ENCODE results near the gene MTA1.

The MTA1 gene

GRCh38 chr14:105387530-105387922 is 32.1 kb upstream of the MTA1 start:
- DNase-seq (ENCODE audit: low spot score): no peak

GRCh38 chr14:105388110-105388951 is 31.3 kb upstream of the MTA1 start:
- DNase-seq (ENCODE audit: low spot score): no peak

- DNase-seq (ENCODE audit: low spot score): no peak
Measured at GRCh38 chr14:105388976-105389375, 30.7 kb upstream of the MTA1 start.

GRCh38 chr14:105389534-105389933 is 30.1 kb upstream of the MTA1 start:
- no peak for DNase-seq (ENCODE audit: low spot score)

GRCh38 chr14:105389976-105390848 is 29.4 kb upstream of the MTA1 start:
- peak; percentile 53 for DNase-seq (ENCODE audit: low spot score)

- DNase-seq (ENCODE audit: low spot score): no peak
Measured at GRCh38 chr14:105390849-105391500, 28.7 kb upstream of the MTA1 start.

GRCh38 chr14:105391541-105391940 is 28.1 kb upstream of the MTA1 start:
- DNase-seq (ENCODE audit: low spot score): no peak

GRCh38 chr14:105392131-105393090 is 27.2 kb upstream of the MTA1 start:
- DNase-seq (ENCODE audit: low spot score): no peak

- no peak for DNase-seq (ENCODE audit: low spot score)
Measured at GRCh38 chr14:105393151-105393550, 26.5 kb upstream of the MTA1 start.

- DNase-seq (ENCODE audit: low spot score): no peak
Measured at GRCh38 chr14:105394714-105395537, 24.7 kb upstream of the MTA1 start.

GRCh38 chr14:105395538-105395854 is 24.1 kb upstream of the MTA1 start:
- no peak for DNase-seq (ENCODE audit: low spot score)

GRCh38 chr14:105397350-105397931 is 22.2 kb upstream of the MTA1 start:
- no peak for DNase-seq (ENCODE audit: low spot score)

GRCh38 chr14:105398044-105398725 is 21.4 kb upstream of the MTA1 start, which contains the start of gene TEX22:
TSS of gene TEX22 (plus strand) at chr14:105398538. CDS start at chr14:105399341, 803 bp downstream.
- peak; percentile 93 for DNase-seq (ENCODE audit: low spot score)

GRCh38 chr14:105398726-105399465 is 20.7 kb upstream of the MTA1 start:
- DNase-seq (ENCODE audit: low spot score): no peak

GRCh38 chr14:105399466-105399775 is 20.2 kb upstream of the MTA1 start:
- no peak for DNase-seq (ENCODE audit: low spot score)

GRCh38 chr14:105400016-105400415 is 19.6 kb upstream of the MTA1 start:
- DNase-seq (ENCODE audit: low spot score): no peak

- no peak for DNase-seq (ENCODE audit: low spot score)
Measured at GRCh38 chr14:105401699-105402098, 17.9 kb upstream of the MTA1 start.

GRCh38 chr14:105408592-105408991 is 11.0 kb upstream of the MTA1 start:
- no peak for DNase-seq (ENCODE audit: low spot score)

- no peak for DNase-seq (ENCODE audit: low spot score)
Measured at GRCh38 chr14:105409364-105409763, 10.3 kb upstream of the MTA1 start.
